Panc1 (cell line): Measurements from ENCODE around the gene FGL2. TPM values are rescaled to one million over a fixed set of nuclear protein-coding genes. Genes with fewer than 3 reads are reported as not detected.
A peak's percentile ranks its signal among the peaks of the same experiment; 100 is the strongest.

ENCODE experiments used
- ATAC-seq: fragments of 200-7000 bp; cut with Tn5 transposase; 2 replicates; pipeline ENCODE4 v1.9.1; 2020; ENCODE audit warnings: mild to moderate bottlenecking, moderate library complexity
- Bru-seq: library from RNA; stranded (reverse); fragments of 400-500 nt; gene quantifications from one replicate; lab custom pipeline; 2021; lab: Mats Ljungman, UMichigan
- BruChase-seq, 2 experiments: library from RNA; stranded (reverse); fragments of 400-500 nt; gene quantifications; one replicate each; lab custom pipeline; 2021; lab: Mats Ljungman, UMichigan
- BruUV-seq: library from RNA; stranded (reverse); fragments of 400-500 nt; replicated peaks from 2 replicates; lab custom pipeline; 2021; lab: Mats Ljungman, UMichigan
- CTCF ChIA-PET: fragments of 300-600 bp; sonication (Branson Sonifier 250); formaldehyde crosslinking; loops from one replicate; lab custom pipeline; 2022; ENCODE audit warnings: antibody characterized with exemption; lab: Charles Lee
- POLR2A ChIA-PET: fragments of 300-600 bp; sonication (Branson Sonifier 250); formaldehyde crosslinking; loops from one replicate; lab custom pipeline; 2022; ENCODE audit warnings: antibody characterized with exemption; lab: Charles Lee
- DNase-seq: peaks from one replicate; pipeline ENCODE4 v3.0.0-alpha.2; 2010; ENCODE audit warnings: low read depth, low spot score
- H3K27ac ChIP-seq: 2 replicates; pipeline ENCODE4 v1.5.1; 2011; ENCODE audit warnings: mild to moderate bottlenecking, low read length, inconsistent platforms
- H3K27me3 ChIP-seq: fragments of 200-500 bp; sonication (Bioruptor generic); 2 replicates; pipeline ENCODE4 v1.6.0; 2014; ENCODE audit warnings: low read length, inconsistent platforms; ENCODE audit not compliant: control insufficient read depth, insufficient read depth
- H3K36me3 ChIP-seq: fragments of 200-500 bp; sonication (Bioruptor generic); 2 replicates; pipeline ENCODE4 v1.5.1; 2014; ENCODE audit warnings: inconsistent platforms, mild to moderate bottlenecking, low read length, moderate library complexity; ENCODE audit not compliant: control insufficient read depth, insufficient read depth
- H3K4me1 ChIP-seq: 2 replicates; pipeline ENCODE4 v1.5.1; 2011; ENCODE audit warnings: inconsistent platforms, mild to moderate bottlenecking, low read length, moderate library complexity; ENCODE audit not compliant: control insufficient read depth, insufficient read depth
- H3K4me3 ChIP-seq, 2 experiments: 2 replicates each; pipeline ENCODE4 v1.5.1; 2011 to 2012; ENCODE audit warnings: low read depth in 2 of 2, low read length in 2 of 2, mild to moderate bottlenecking in 2 of 2, inconsistent platforms in 1 of 2, moderate library complexity in 1 of 2
- H3K9me3 ChIP-seq: fragments of 200-500 bp; sonication (Bioruptor generic); 2 replicates; pipeline ENCODE4 v1.5.1; 2014; ENCODE audit warnings: low read depth, mild to moderate bottlenecking, inconsistent platforms, low read length, moderate library complexity; ENCODE audit not compliant: control insufficient read depth, insufficient read depth
- CTCF ChIP-seq: fragments of 450-650 bp; IDR thresholded peaks from 2 replicates; pipeline ENCODE4 v1.5.1; 2017; ENCODE audit warnings: mild to moderate bottlenecking
- POLR2AphosphoS5 ChIP-seq: IDR thresholded peaks from 2 replicates; pipeline ENCODE4 v1.6.1; 2012; ENCODE audit warnings: mild to moderate bottlenecking, low read depth, low read length, moderate library complexity
- REST ChIP-seq, 2 experiments: IDR thresholded peaks; 2 replicates each; pipeline ENCODE4 v1.6.1; 2011 to 2012; ENCODE audit warnings: low read depth in 2 of 2, control low read depth in 1 of 2, low read length in 1 of 2, mild to moderate bottlenecking in 1 of 2, moderate library complexity in 1 of 2; ENCODE audit not compliant: insufficient read depth in 1 of 2
- SIN3A ChIP-seq: IDR thresholded peaks from 2 replicates; pipeline ENCODE4 v1.6.1; 2012; ENCODE audit warnings: low read depth, mild to moderate bottlenecking, low read length, moderate library complexity, borderline replicate concordance; ENCODE audit not compliant: insufficient read depth
- TCF7L2 ChIP-seq: IDR thresholded peaks from 2 replicates; pipeline ENCODE4 v1.6.1; 2011; ENCODE audit warnings: mild to moderate bottlenecking, low read depth, low read length, inconsistent platforms
- in situ Hi-C: cut with HindIII; loops from 2 replicates; pipeline ENCODE4 v1.10.0; 2016; ENCODE audit warnings: low sequenced_read_pairs, low pct_unique_long_range_greater_than_20kb
- intact Hi-C: fragments of 100-400 bp; cut with micrococcal nuclease; formaldehyde crosslinking; loops from one replicate; pipeline ENCODE4 v1.10.0; 2022; ENCODE audit not compliant: unreplicated experiment
- long read RNA-seq: library from polyadenylated mRNA; unstranded; transcript quantifications from one replicate; pipeline ENCODE4 v2.0.0, GENCODE V29; 2021; ENCODE audit not compliant: unreplicated experiment
- polyA plus RNA-seq: library from polyadenylated mRNA; unstranded; fragments of >200 nt; gene quantifications from one replicate; pipeline ENCODE4 v1.2.1, GENCODE V29; 2012; ENCODE audit warnings: missing spikeins; ENCODE audit not compliant: insufficient read length
- total RNA-seq: library from RNA; stranded (reverse); gene quantifications from one replicate; pipeline ENCODE4 v1.2.1, GENCODE V29; 2021; ENCODE audit not compliant: unreplicated experiment

The FGL2 gene
- total RNA-seq, result not detected
- polyA plus RNA-seq, result not detected
- not detected for Bru-seq, nascent RNA
- BruChase-seq, experiment 1, labeled RNA remaining after a 2-hour chase, result not detected
- BruChase-seq, experiment 2, labeled RNA remaining after a 6-hour chase, result percentile 11 among the genes with signal in this experiment
- long read RNA-seq, result 0 reads

GRCh38 chr7:77199013-77199966 is at the start of gene FGL2:
TSS of gene FGL2 (minus strand) at chr7:77199819. CDS start at chr7:77199793, 26 bp downstream.
- Histone ChIP-seq H3K4me3 (no peak within 1 kb of the TSS), H3K27ac (no peak within 1 kb of the TSS), H3K36me3 (no peaks in the 10 kb centered on the region), H3K27me3 (peaks cover 2% of the 10 kb centered on the region; the same call in 1 of the 2 replicates), H3K4me1 (no peaks in the 10 kb centered on the region), H3K9me3 (no peaks in the 10 kb centered on the region)
- no peak for TF ChIP-seq REST (IDR thresholded peaks at IDR 0.05; ENCODE audit: insufficient read depth in 1 of 2, low read depth in 2 of 2, low read length in 1 of 2)
- no peak for TF ChIP-seq CTCF
- no peak for TF ChIP-seq TCF7L2
- TF ChIP-seq SIN3A, result no peak
- TF ChIP-seq POLR2AphosphoS5, result no peak
- intact Hi-C loops (loop anchor here (10.0 kb wide), 1 partner anchor 54 kb away; no protein-coding TSS in a partner anchor), in situ Hi-C loops (no loop called here)
- ChIA-PET CTCF (no interaction called here), POLR2A (no interaction called here)
- no peak for DNase-seq
- ATAC-seq, result no peak
- BruUV-seq, result no TSS peak

GRCh38 chr7:77248154-77248553 is 48.5 kb upstream of the FGL2 start:
- Histone ChIP-seq H3K9me3 (no peaks in the 10 kb centered on the region), H3K27ac (no peak overlapping the region), H3K4me1 (no peaks in the 10 kb centered on the region), H3K36me3 (no peaks in the 10 kb centered on the region; the same call in 1 of the 2 replicates), H3K4me3 (no peak overlapping the region), H3K27me3 (peaks cover 2% of the 10 kb centered on the region; the same call in 1 of the 2 replicates)
- BruUV-seq, result no TSS peak
- DNase-seq, result no peak
- TF ChIP-seq REST (IDR thresholded peaks at IDR 0.05; ENCODE audit: insufficient read depth in 1 of 2, low read depth in 2 of 2, low read length in 1 of 2) (no peak), SIN3A (no peak)
- in situ Hi-C loops (no loop called here), intact Hi-C loops (no loop called here)
- POLR2A ChIA-PET, result interaction anchor here (0.6 kb wide), 1 partner anchor 288 kb away, joined by 9 read pairs; no protein-coding TSS in a partner anchor
- CTCF ChIA-PET, result interaction anchor here (2.1 kb wide), 1 partner anchor 84 kb away, joined by 8 read pairs; no protein-coding TSS in a partner anchor
- ATAC-seq, result no peak
